ENCODE results near the gene MGLL. TPM values are rescaled to one million over a fixed set of nuclear protein-coding genes. Genes with fewer than 3 reads are reported as not detected.
A peak's percentile ranks its signal among the peaks of the same experiment; 100 is the strongest.

MGLL gene
- total and polyA plus RNA-seq, 4 donors, result 67.0 to 182 (median 78.2) TPM

DNA sequence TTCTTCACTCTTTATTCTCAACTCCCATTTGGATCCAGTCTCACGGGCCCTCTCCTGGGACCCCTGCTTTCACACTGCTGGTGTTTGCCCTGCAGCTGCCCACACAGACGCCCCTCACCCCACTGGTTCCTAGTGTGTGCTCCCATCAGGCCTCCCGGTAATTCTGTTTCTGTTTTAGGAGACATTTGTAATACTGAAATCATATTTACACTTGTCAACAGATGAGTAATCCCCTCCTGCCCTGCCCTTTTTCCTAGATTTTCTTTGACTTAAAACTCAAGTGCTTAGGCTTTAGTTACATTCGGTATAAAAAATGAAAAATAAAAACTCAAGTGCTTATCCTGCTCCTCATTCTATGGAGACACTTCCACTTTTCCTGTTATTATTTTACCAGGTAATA is 167.9 kb downstream of the MGLL start:
- H3K9me3 ChIP-seq (ENCODE audit: control insufficient read depth in 4 of 4, insufficient read depth in 3 of 4, low read length in 3 of 4), result no peaks in the 10 kb centered on the region
- DNase-seq (no peak), ATAC-seq (ENCODE audit: insufficient read depth, low FRiP score) (no peak)
- TF ChIP-seq, protein P1, sequence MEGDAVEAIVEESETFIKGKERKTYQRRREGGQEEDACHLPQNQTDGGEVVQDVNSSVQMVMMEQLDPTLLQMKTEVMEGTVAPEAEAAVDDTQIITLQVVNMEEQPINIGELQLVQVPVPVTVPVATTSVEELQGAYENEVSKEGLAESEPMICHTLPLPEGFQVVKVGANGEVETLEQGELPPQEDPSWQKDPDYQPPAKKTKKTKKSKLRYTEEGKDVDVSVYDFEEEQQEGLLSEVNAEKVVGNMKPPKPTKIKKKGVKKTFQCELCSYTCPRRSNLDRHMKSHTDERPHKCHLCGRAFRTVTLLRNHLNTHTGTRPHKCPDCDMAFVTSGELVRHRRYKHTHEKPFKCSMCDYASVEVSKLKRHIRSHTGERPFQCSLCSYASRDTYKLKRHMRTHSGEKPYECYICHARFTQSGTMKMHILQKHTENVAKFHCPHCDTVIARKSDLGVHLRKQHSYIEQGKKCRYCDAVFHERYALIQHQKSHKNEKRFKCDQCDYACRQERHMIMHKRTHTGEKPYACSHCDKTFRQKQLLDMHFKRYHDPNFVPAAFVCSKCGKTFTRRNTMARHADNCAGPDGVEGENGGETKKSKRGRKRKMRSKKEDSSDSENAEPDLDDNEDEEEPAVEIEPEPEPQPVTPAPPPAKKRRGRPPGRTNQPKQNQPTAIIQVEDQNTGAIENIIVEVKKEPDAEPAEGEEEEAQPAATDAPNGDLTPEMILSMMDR (IDR thresholded peaks at IDR 0.05; ENCODE audit: control extremely low read depth, extremely low read depth), result no peak
- no peaks in the 10 kb centered on the region for H3K27me3 ChIP-seq (ENCODE audit: control insufficient read depth in 3 of 3, insufficient read depth in 3 of 3, low read length in 2 of 3)
- H3K27ac ChIP-seq (ENCODE audit: low read depth in 1 of 2, low read length in 1 of 2), result no peak overlapping the region
- WGBS, 2 donors, result 78 to 91% methylated on average over 4 of the region's 4 CpGs
- H3K4me3 ChIP-seq, result no peak overlapping the region
- no peak overlapping the region for H3K9ac ChIP-seq (ENCODE audit: insufficient read depth in 1 of 2, low read length in 2 of 2)
- peaks cover 0 to 3% (median 0%) of the 10 kb centered on the region in 5 donors for H3K4me1 ChIP-seq (ENCODE audit: control insufficient read depth in 5 of 5, insufficient read depth in 5 of 5, low read length in 5 of 5)
- H3K36me3 ChIP-seq (ENCODE audit: control insufficient read depth in 4 of 4, insufficient read depth in 4 of 4, low read length in 4 of 4), result no peaks in the 10 kb centered on the region

DNA sequence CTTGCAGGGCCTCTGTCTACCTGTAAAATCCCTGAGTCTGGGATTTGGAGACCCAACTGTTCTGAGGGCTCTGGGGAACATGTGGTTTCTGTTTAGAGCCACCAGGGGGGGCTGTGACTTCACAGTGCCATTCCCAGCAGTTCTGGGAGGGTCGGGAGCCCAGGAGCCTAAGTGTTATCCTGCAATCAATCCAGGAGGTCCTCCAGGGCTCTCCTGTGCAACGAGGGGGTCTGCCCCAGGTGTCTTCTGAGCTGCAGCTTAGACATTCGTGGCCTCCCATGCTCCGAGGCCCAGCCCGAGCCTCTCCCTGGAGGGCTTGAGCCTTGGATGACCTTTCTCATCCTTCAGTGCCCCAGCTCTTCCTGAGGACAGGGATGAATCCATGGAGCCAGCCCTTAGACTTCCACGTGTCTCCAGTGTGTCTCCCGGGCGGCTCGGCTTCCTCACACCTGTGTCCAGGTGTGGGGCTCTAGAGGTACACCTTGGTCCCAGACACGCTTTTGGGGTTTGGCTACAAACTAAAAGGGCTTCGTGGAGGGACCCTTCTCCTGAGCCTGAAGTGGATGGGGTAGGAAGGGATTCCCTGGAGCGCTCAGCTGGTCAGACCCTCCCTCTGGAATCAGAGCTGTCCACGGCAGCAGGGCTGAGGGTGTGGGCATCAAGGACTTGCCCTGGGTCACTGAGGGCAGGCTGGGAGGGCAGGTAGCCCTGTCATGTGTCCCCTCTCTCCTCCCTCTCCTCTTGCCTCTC is 169.9 kb downstream of the MGLL start:
- Histone ChIP-seq H3K9ac (ENCODE audit: insufficient read depth in 1 of 2, low read length in 2 of 2) (no peak overlapping the region), H3K27me3 (ENCODE audit: control insufficient read depth in 3 of 3, insufficient read depth in 3 of 3, low read length in 2 of 3) (no peaks in the 10 kb centered on the region), H3K36me3 (ENCODE audit: control insufficient read depth in 4 of 4, insufficient read depth in 4 of 4, low read length in 4 of 4) (no peaks in the 10 kb centered on the region), H3K27ac (ENCODE audit: low read depth in 1 of 2, low read length in 1 of 2) (no peak overlapping the region), H3K4me1 (ENCODE audit: control insufficient read depth in 5 of 5, insufficient read depth in 5 of 5, low read length in 5 of 5) (peaks cover 0 to 3% (median 0%) of the 10 kb centered on the region in 5 donors), H3K9me3 (ENCODE audit: control insufficient read depth in 4 of 4, insufficient read depth in 3 of 4, low read length in 3 of 4) (no peaks in the 10 kb centered on the region), H3K4me3 (no peak overlapping the region)
- 67 to 72% methylated on average over 13 of the region's 13 CpGs for WGBS, 2 donors
- TF ChIP-seq, protein P1 (IDR thresholded peaks at IDR 0.05; ENCODE audit: control extremely low read depth, extremely low read depth), result peak; percentile 68
- DNase-seq (peak; percentile 61 to 73 (median 64)), ATAC-seq (ENCODE audit: insufficient read depth, low FRiP score) (peak; percentile 75)

DNA sequence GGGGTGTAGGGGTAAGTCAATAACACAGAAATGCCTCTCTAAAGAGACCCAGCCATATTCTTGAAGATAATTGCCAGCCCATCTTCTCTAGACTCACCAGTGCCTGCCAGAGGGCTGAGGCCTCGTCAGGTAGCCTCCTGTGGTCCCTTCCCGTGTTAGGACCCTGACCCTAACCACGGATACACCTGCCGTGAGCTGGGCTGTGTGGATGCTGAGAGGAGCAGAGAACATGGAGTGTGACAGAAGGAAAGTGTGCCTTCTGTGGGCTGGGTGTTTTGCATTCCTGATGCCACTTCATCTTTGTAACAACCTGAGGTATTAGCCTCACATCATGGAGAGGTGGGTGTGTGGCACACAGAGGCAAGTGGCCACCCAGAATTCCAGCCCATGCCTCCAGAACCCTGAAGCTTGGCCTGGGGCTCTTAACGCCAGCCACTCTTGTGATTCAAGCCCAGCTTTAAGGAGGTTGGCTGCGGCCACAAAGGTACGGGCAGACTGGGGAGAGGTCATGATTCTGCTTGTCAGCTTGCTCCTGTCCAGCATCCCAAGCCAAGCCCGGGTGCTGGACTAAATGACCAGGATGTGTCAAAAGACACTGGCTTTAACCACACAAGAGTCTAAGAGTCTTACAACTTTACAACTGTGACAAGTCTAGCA is 170.7 kb downstream of the MGLL start:
- H3K27me3 ChIP-seq (ENCODE audit: control insufficient read depth in 3 of 3, insufficient read depth in 3 of 3, low read length in 2 of 3), result no peaks in the 10 kb centered on the region
- TF ChIP-seq, protein P1 (IDR thresholded peaks at IDR 0.05; ENCODE audit: control extremely low read depth, extremely low read depth), result no peak
- H3K4me1 ChIP-seq (ENCODE audit: control insufficient read depth in 5 of 5, insufficient read depth in 5 of 5, low read length in 5 of 5), result peaks cover 0 to 3% (median 0%) of the 10 kb centered on the region in 5 donors
- WGBS, 2 donors, result 74 to 85% methylated on average over 8 of the region's 8 CpGs
- H3K36me3 ChIP-seq (ENCODE audit: control insufficient read depth in 4 of 4, insufficient read depth in 4 of 4, low read length in 4 of 4), result no peaks in the 10 kb centered on the region
- DNase-seq (no peak), ATAC-seq (ENCODE audit: insufficient read depth, low FRiP score) (no peak)
- no peaks in the 10 kb centered on the region for H3K9me3 ChIP-seq (ENCODE audit: control insufficient read depth in 4 of 4, insufficient read depth in 3 of 4, low read length in 3 of 4)
- no peak overlapping the region for H3K27ac ChIP-seq (ENCODE audit: low read depth in 1 of 2, low read length in 1 of 2)
- no peak overlapping the region for H3K4me3 ChIP-seq
- H3K9ac ChIP-seq (ENCODE audit: insufficient read depth in 1 of 2, low read length in 2 of 2), result no peak overlapping the region

Data from lung (tissue), 12 donors.